ENCODE measurements around the gene TMEM121. TPM values are rescaled to one million over a fixed set of nuclear protein-coding genes. Genes with fewer than 3 reads are reported as not detected.
A peak's percentile ranks its signal among the peaks of the same experiment; 100 is the strongest.

The TMEM121 gene
- polyA plus RNA-seq, 3 donors = 0.08 to 0.11 TPM; not detected in 1

DNA sequence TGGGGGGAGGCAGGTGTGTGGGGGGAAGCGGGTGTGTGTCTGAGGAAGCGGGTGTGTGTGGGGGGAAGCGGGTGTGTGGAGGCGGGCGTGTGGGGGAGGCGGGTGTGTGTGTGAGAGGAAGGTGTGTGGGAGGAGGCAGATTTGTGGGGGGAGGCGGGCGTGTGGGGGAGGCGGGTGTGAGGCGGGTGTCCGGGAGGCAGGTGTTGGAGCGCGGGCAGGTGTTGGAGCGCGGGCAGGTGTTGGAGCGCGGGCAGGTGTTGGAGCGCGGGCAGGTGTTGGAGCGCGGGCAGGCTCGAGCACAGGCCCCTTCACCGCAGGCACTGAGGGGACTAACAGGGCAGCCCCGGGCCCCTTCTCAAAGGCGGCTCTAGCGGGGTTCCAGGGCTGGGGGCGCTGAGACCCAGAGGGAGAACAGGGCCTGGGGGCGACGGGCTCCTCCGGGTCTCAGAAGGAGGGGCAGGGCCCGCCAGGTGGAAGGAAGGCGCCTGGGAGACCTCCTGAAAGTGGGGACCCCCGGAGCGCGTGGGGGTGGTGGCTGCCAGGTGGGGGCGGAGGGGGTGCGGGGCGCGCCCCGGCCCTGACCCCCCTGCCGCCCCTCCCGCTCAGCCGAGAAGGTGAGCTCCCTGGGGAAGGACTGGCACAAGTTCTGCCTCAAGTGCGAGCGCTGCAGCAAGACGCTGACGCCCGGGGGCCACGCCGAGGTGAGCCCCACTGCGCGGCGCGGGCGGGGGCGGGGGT lies 48.6 kb upstream of the TMEM121 start:
- Histone ChIP-seq H2AFZ (ENCODE audit: insufficient read depth, low read depth, low read length, poor library complexity, severe bottlenecking) (no peak overlapping the region), H3K27ac (ENCODE audit: low read depth in 1 of 2, low read length in 2 of 2) (no peak overlapping the region), H3K4me2 (replicated peaks; ENCODE audit: extremely low read depth, low read length, poor library complexity, severe bottlenecking) (no peak overlapping the region), H3K4me3 (replicated peaks in 1 of 3; ENCODE audit: low read depth in 2 of 3, low read length in 3 of 3) (no peak overlapping the region), H3K4me1 (ENCODE audit: control insufficient read depth in 1 of 2, insufficient read depth in 2 of 2, low read length in 2 of 2) (peaks cover 43 to 58% of the 10 kb centered on the region in 2 donors), H4K20me1 (ENCODE audit: insufficient read depth, low read length) (peaks cover 7% of the 10 kb centered on the region), H3K79me2 (ENCODE audit: insufficient read depth, low read length) (no peaks in the 10 kb centered on the region), H3K27me3 (ENCODE audit: control insufficient read depth in 2 of 2, insufficient read depth in 2 of 2, low read length in 2 of 2) (peaks cover 26 to 63% of the 10 kb centered on the region in 2 donors), H3K9me3 (replicated peaks in 1 of 2; ENCODE audit: control insufficient read depth in 1 of 2, insufficient read depth in 1 of 2, low read length in 2 of 2) (peaks cover 9 to 27% of the 10 kb centered on the region in 2 donors), H3K36me3 (replicated peaks in 1 of 2; ENCODE audit: control insufficient read depth in 1 of 2, insufficient read depth in 2 of 2, low read length in 2 of 2) (no peaks in the 10 kb centered on the region), H3K9ac (ENCODE audit: insufficient read depth, low read length, poor library complexity, severe bottlenecking) (no peak overlapping the region)
- DNase-seq = peak in 1 of 3 donors; percentile 36
- TF ChIP-seq, protein P1, sequence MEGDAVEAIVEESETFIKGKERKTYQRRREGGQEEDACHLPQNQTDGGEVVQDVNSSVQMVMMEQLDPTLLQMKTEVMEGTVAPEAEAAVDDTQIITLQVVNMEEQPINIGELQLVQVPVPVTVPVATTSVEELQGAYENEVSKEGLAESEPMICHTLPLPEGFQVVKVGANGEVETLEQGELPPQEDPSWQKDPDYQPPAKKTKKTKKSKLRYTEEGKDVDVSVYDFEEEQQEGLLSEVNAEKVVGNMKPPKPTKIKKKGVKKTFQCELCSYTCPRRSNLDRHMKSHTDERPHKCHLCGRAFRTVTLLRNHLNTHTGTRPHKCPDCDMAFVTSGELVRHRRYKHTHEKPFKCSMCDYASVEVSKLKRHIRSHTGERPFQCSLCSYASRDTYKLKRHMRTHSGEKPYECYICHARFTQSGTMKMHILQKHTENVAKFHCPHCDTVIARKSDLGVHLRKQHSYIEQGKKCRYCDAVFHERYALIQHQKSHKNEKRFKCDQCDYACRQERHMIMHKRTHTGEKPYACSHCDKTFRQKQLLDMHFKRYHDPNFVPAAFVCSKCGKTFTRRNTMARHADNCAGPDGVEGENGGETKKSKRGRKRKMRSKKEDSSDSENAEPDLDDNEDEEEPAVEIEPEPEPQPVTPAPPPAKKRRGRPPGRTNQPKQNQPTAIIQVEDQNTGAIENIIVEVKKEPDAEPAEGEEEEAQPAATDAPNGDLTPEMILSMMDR (IDR thresholded peaks at IDR 0.05) = no peak
- H3K27me3 Mint-ChIP-seq (ENCODE audit: low read depth in 3 of 3) = peaks cover 47 to 80% (median 55%) of the 10 kb centered on the region in 3 donors
- intact Hi-C loops (cut with micrococcal nuclease) = no loop called here
- H3K27ac Mint-ChIP-seq = peak overlapping the region in 1 of 7 donors; percentile 25
- H3K9me3 Mint-ChIP-seq = peaks cover 5 to 23% (median 15%) of the 10 kb centered on the region in 7 donors
- 10% methylated on average over 46 of the region's 56 CpGs for WGBS (ENCODE audit: insufficient coverage)
- H3K4me1 Mint-ChIP-seq = peaks cover 43% of the 10 kb centered on the region
- peaks cover 0 to 7% of the 10 kb centered on the region in 2 donors for H3K36me3 Mint-ChIP-seq
- peak overlapping the region in 1 of 2 donors; percentile 78 for H3K4me3 Mint-ChIP-seq

DNA sequence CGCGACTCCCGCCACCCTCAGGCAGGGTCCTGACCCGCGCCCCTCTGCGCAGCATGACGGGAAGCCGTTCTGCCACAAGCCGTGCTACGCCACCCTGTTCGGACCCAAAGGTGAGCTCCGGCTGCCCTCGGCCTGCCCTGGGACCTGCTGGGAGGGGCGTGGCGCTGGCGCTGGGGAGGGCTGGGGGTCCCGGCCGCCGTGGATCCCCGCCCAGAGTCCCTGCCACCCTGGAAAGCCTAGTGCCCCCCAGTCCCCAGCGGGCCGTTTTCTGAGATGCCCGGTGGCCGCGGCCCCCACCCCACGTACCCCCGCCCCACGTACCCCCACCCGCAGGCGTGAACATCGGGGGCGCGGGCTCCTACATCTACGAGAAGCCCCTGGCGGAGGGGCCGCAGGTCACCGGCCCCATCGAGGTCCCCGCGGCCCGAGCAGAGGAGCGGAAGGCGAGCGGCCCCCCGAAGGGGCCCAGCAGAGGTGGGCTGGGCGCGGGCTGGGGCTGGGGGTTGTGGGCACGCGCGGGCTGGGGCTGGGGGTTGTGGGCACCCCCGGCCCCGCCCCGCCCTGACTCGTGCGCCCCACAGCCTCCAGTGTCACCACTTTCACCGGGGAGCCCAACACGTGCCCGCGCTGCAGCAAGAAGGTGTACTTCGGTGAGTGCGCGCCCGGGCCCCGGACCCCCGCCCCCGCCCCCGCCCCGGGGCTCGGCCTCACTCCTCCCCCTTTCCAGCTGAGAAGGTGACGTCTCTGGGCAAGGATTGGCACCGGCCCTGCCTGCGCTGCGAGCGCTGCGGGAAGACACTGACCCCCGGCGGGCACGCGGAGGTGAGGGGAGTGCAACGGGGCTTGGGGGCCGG lies 47.8 kb upstream of the TMEM121 start:
- no peak overlapping the region for H3K27ac Mint-ChIP-seq
- no peak for DNase-seq
- peaks cover 23 to 62% of the 10 kb centered on the region in 2 donors for H3K27me3 ChIP-seq (ENCODE audit: control insufficient read depth in 2 of 2, insufficient read depth in 2 of 2, low read length in 2 of 2)

More for the DNA sequence above, 47.8 kb upstream of the TMEM121 start:
- TF ChIP-seq, protein P1 (IDR thresholded peaks at IDR 0.05) = no peak
- no peaks in the 10 kb centered on the region for H3K36me3 ChIP-seq (replicated peaks in 1 of 2; ENCODE audit: control insufficient read depth in 1 of 2, insufficient read depth in 2 of 2, low read length in 2 of 2)
- H3K4me3 ChIP-seq (replicated peaks in 1 of 3; ENCODE audit: low read depth in 2 of 3, low read length in 3 of 3) = no peak overlapping the region
- peak overlapping the region in 1 of 2 donors; percentile 88 for H3K4me3 Mint-ChIP-seq
- H3K27me3 Mint-ChIP-seq (ENCODE audit: low read depth in 3 of 3) = peaks cover 44 to 80% (median 55%) of the 10 kb centered on the region in 3 donors
- peaks cover 44 to 59% of the 10 kb centered on the region in 2 donors for H3K4me1 ChIP-seq (ENCODE audit: control insufficient read depth in 1 of 2, insufficient read depth in 2 of 2, low read length in 2 of 2)
- peaks cover 40% of the 10 kb centered on the region for H3K4me1 Mint-ChIP-seq
- H3K4me2 ChIP-seq (replicated peaks; ENCODE audit: extremely low read depth, low read length, poor library complexity, severe bottlenecking) = no peak overlapping the region
- no peak overlapping the region for H2AFZ ChIP-seq (ENCODE audit: insufficient read depth, low read depth, low read length, poor library complexity, severe bottlenecking)
- H3K9me3 ChIP-seq (replicated peaks in 1 of 2; ENCODE audit: control insufficient read depth in 1 of 2, insufficient read depth in 1 of 2, low read length in 2 of 2) = peaks cover 9 to 27% of the 10 kb centered on the region in 2 donors
- H3K79me2 ChIP-seq (ENCODE audit: insufficient read depth, low read length) = no peaks in the 10 kb centered on the region
- H3K9ac ChIP-seq (ENCODE audit: insufficient read depth, low read length, poor library complexity, severe bottlenecking) = no peak overlapping the region
- H3K27ac ChIP-seq (ENCODE audit: low read depth in 1 of 2, low read length in 2 of 2) = no peak overlapping the region
- peaks cover 5 to 23% (median 15%) of the 10 kb centered on the region in 7 donors for H3K9me3 Mint-ChIP-seq
- intact Hi-C loops (cut with micrococcal nuclease) = no loop called here
- peaks cover 0 to 7% of the 10 kb centered on the region in 2 donors for H3K36me3 Mint-ChIP-seq
- H4K20me1 ChIP-seq (ENCODE audit: insufficient read depth, low read length) = peaks cover 7% of the 10 kb centered on the region
- 39% methylated on average over 37 of the region's 81 CpGs for WGBS (ENCODE audit: insufficient coverage)

All from CD14-positive monocyte (primary cell).